Neural cell (in vitro differentiated cells): ENCODE results near the gene ANKMY1. TPM values are rescaled to one million over a fixed set of nuclear protein-coding genes. Genes with fewer than 3 reads are reported as not detected.
A peak's percentile ranks its signal among the peaks of the same experiment; 100 is the strongest.

Source experiments
- H2AFZ ChIP-seq: fragments of 200-600, 300-800 bp; sonication (generic), shearing (Covaris generic); 2 replicates; pipeline ENCODE4 v1.6.0; 2014; ENCODE audit warnings: low read depth, mild to moderate bottlenecking, antibody characterized with exemption, low read length, moderate library complexity
- H3F3A ChIP-seq: fragments of 200-600 bp; shearing (Covaris generic); 2 replicates; pipeline ENCODE4 v1.6.1; 2016; ENCODE audit warnings: mild to moderate bottlenecking, moderate library complexity, mixed read lengths, antibody characterized with exemption, low read length; ENCODE audit not compliant: insufficient read depth, poor library complexity, severe bottlenecking
- H3K27ac ChIP-seq: fragments of 200-600, 300-800 bp; sonication (generic), shearing (Covaris generic); 2 replicates; pipeline ENCODE4 v1.5.1; 2014; ENCODE audit warnings: mild to moderate bottlenecking, low read length, moderate library complexity
- H3K27me3 ChIP-seq: fragments of 300-800, 200-600 bp; sonication (generic), shearing (Covaris generic); 2 replicates; pipeline ENCODE4 v1.6.0; 2014; ENCODE audit warnings: mild to moderate bottlenecking, low read depth, low read length, moderate library complexity; ENCODE audit not compliant: insufficient read depth
- H3K36me3 ChIP-seq: fragments of 300-800, 200-600 bp; sonication (generic), shearing (Covaris generic); 2 replicates; pipeline ENCODE4 v1.5.1; 2014; ENCODE audit warnings: mild to moderate bottlenecking, antibody characterized with exemption, low read length, moderate library complexity; ENCODE audit not compliant: insufficient read depth
- H3K4me2 ChIP-seq: fragments of 300-800, 200-600 bp; sonication (generic), shearing (Covaris generic); 2 replicates; pipeline ENCODE4 v1.6.0; 2014; ENCODE audit warnings: mild to moderate bottlenecking, low read length
- H3K4me3 ChIP-seq: fragments of 300-800, 200-600 bp; sonication (generic), shearing (Covaris generic); 2 replicates; pipeline ENCODE4 v1.5.1; 2014; ENCODE audit warnings: mild to moderate bottlenecking, low read length, moderate library complexity
- H3K79me2 ChIP-seq: fragments of 200-600 bp; shearing (Covaris generic); replicated peaks from 2 replicates; pipeline ENCODE4 v1.6.0; 2014; ENCODE audit warnings: mild to moderate bottlenecking, low read length, moderate library complexity; ENCODE audit not compliant: insufficient read depth
- H3K9ac ChIP-seq: fragments of 300-800, 200-600 bp; sonication (generic), shearing (Covaris generic); 2 replicates; pipeline ENCODE4 v1.6.1; 2016; ENCODE audit warnings: mild to moderate bottlenecking, low read length, mixed read lengths
- H3K9me2 ChIP-seq: fragments of 200-600 bp; shearing (Covaris generic); 2 replicates; pipeline ENCODE4 v1.6.1; 2016; ENCODE audit warnings: mild to moderate bottlenecking, low read length, mixed read lengths; ENCODE audit not compliant: insufficient read depth
- H3K9me3 ChIP-seq: fragments of 200-600, 300-800 bp; sonication (generic), shearing (Covaris generic); 2 replicates; pipeline ENCODE4 v1.6.1; 2016; ENCODE audit warnings: mild to moderate bottlenecking, mixed run types, low read length, moderate library complexity, mixed read lengths
- H4K20me1 ChIP-seq: fragments of 200-600 bp; shearing (Covaris generic); 2 replicates; pipeline ENCODE4 v1.6.1; 2016; ENCODE audit warnings: mild to moderate bottlenecking, mixed run types; ENCODE audit not compliant: insufficient read depth
- EP300 ChIP-seq: fragments of 450-650 bp; conservative IDR thresholded peaks from 2 replicates; pipeline ENCODE4 v1.6.1; 2014; ENCODE audit warnings: antibody characterized with exemption, mild to moderate bottlenecking, moderate library complexity; ENCODE audit not compliant: poor library complexity, severe bottlenecking
- EZH2 ChIP-seq: fragments of 200-600, 300-800 bp; shearing (Covaris generic), sonication (generic); IDR thresholded peaks from 2 replicates; pipeline ENCODE4 v1.6.1; 2014; ENCODE audit warnings: antibody characterized with exemption, low read length, borderline replicate concordance, mild to moderate bottlenecking; ENCODE audit not compliant: insufficient read depth, poor library complexity, severe bottlenecking
- MXI1 ChIP-seq: fragments of 450-650 bp; conservative IDR thresholded peaks from 2 replicates; pipeline ENCODE4 v1.6.1; 2014; ENCODE audit warnings: antibody characterized with exemption, mild to moderate bottlenecking; ENCODE audit not compliant: poor library complexity, severe bottlenecking
- POLR2AphosphoS5 ChIP-seq: IDR thresholded peaks from 2 replicates; pipeline ENCODE4 v1.6.1; 2012
- RAD21 ChIP-seq: fragments of 450-650 bp; conservative IDR thresholded peaks from 2 replicates; pipeline ENCODE4 v1.6.1; 2014; ENCODE audit warnings: antibody characterized with exemption, mild to moderate bottlenecking, moderate library complexity
- SMC3 ChIP-seq: fragments of 450-650 bp; conservative IDR thresholded peaks from 2 replicates; pipeline ENCODE4 v1.6.1; 2014; ENCODE audit warnings: antibody characterized with exemption, mild to moderate bottlenecking, moderate library complexity; ENCODE audit not compliant: poor library complexity
- TAF1 ChIP-seq: IDR thresholded peaks from 2 replicates; pipeline ENCODE4 v1.6.1; 2012; ENCODE audit warnings: low read depth
- polyA plus RNA-seq: library from polyadenylated mRNA; depleted of rRNA; stranded (reverse); fragments of >200 nt; gene quantifications from 2 replicates; pipeline ENCODE4 v1.2.3, GENCODE V29; 2014
- TF ChIP-seq, protein P1 (sequence below): fragments of 450-650 bp; IDR thresholded peaks from 2 replicates; pipeline ENCODE4 v1.5.1; 2014; ENCODE audit warnings: antibody characterized with exemption, mild to moderate bottlenecking, moderate library complexity; ENCODE audit not compliant: poor library complexity, severe bottlenecking
- TF ChIP-seq, protein P2 (sequence below): IDR thresholded peaks from 2 replicates; pipeline ENCODE4 v1.6.1; 2012; ENCODE audit warnings: borderline replicate concordance

The ANKMY1 gene
- polyA plus RNA-seq, 1 donor from 2014 or later = 6.6 TPM

DNA sequence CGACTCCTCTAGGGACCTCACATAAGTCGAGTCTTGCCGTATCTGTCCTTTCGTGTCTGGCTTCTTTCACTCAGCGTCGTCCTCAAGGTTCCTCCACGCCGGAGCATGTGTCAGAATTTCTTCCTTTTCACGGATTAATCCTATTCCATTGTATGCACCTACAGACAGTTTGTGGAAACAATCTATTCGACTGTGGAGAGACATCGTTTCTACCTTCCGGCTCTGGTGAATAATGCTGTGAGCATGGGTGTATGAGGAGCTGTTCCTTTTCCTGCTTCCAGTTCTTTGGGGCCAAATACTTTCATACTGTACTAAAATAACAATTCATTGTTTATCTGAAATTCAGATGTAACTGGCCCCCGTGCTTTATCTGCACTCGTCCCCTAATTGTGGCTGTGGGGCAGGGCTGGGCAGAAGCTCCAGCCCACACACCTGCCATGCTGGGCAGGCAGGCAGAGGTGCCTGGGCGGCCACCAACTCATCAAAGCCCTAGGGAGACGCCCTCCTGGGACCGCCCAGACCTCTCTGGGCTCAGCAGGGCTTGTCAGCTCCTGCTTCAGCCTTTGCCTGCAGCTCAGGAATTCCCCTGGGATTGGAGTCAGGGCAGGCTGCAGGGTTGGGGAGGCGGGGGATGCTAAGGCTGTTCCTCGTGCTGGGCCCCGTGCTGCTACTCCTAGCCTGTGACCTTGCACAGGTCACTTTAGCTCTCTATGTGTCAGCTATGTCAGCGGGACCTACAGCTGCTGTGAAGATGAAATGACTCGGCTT, 107.8 kb downstream of the ANKMY1 start:
- TF ChIP-seq EZH2 = no peak
- no peak for TF ChIP-seq TAF1
- TF ChIP-seq EP300 = no peak
- TF ChIP-seq, protein P1, sequence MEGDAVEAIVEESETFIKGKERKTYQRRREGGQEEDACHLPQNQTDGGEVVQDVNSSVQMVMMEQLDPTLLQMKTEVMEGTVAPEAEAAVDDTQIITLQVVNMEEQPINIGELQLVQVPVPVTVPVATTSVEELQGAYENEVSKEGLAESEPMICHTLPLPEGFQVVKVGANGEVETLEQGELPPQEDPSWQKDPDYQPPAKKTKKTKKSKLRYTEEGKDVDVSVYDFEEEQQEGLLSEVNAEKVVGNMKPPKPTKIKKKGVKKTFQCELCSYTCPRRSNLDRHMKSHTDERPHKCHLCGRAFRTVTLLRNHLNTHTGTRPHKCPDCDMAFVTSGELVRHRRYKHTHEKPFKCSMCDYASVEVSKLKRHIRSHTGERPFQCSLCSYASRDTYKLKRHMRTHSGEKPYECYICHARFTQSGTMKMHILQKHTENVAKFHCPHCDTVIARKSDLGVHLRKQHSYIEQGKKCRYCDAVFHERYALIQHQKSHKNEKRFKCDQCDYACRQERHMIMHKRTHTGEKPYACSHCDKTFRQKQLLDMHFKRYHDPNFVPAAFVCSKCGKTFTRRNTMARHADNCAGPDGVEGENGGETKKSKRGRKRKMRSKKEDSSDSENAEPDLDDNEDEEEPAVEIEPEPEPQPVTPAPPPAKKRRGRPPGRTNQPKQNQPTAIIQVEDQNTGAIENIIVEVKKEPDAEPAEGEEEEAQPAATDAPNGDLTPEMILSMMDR = no peak
- no peak for TF ChIP-seq POLR2AphosphoS5
- TF ChIP-seq, protein P2, sequence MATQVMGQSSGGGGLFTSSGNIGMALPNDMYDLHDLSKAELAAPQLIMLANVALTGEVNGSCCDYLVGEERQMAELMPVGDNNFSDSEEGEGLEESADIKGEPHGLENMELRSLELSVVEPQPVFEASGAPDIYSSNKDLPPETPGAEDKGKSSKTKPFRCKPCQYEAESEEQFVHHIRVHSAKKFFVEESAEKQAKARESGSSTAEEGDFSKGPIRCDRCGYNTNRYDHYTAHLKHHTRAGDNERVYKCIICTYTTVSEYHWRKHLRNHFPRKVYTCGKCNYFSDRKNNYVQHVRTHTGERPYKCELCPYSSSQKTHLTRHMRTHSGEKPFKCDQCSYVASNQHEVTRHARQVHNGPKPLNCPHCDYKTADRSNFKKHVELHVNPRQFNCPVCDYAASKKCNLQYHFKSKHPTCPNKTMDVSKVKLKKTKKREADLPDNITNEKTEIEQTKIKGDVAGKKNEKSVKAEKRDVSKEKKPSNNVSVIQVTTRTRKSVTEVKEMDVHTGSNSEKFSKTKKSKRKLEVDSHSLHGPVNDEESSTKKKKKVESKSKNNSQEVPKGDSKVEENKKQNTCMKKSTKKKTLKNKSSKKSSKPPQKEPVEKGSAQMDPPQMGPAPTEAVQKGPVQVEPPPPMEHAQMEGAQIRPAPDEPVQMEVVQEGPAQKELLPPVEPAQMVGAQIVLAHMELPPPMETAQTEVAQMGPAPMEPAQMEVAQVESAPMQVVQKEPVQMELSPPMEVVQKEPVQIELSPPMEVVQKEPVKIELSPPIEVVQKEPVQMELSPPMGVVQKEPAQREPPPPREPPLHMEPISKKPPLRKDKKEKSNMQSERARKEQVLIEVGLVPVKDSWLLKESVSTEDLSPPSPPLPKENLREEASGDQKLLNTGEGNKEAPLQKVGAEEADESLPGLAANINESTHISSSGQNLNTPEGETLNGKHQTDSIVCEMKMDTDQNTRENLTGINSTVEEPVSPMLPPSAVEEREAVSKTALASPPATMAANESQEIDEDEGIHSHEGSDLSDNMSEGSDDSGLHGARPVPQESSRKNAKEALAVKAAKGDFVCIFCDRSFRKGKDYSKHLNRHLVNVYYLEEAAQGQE = no peak
- TF ChIP-seq MXI1 = no peak
- TF ChIP-seq SMC3 = no peak
- TF ChIP-seq RAD21 = no peak
- Histone ChIP-seq H3K4me2 (no peak overlapping the region), H3K9me2 (no peaks in the 10 kb centered on the region), H3K4me3 (peak overlapping the region; percentile 34), H3F3A (no peaks in the 10 kb centered on the region), H3K36me3 (no peaks in the 10 kb centered on the region), H4K20me1 (no peaks in the 10 kb centered on the region), H3K79me2 (peaks cover 53% of the 10 kb centered on the region), H3K9me3 (no peaks in the 10 kb centered on the region), H3K9ac (peak overlapping the region; percentile 12), H3K27me3 (no peaks in the 10 kb centered on the region), H2AFZ (no peak overlapping the region), H3K27ac (peak overlapping the region; percentile 28)

DNA sequence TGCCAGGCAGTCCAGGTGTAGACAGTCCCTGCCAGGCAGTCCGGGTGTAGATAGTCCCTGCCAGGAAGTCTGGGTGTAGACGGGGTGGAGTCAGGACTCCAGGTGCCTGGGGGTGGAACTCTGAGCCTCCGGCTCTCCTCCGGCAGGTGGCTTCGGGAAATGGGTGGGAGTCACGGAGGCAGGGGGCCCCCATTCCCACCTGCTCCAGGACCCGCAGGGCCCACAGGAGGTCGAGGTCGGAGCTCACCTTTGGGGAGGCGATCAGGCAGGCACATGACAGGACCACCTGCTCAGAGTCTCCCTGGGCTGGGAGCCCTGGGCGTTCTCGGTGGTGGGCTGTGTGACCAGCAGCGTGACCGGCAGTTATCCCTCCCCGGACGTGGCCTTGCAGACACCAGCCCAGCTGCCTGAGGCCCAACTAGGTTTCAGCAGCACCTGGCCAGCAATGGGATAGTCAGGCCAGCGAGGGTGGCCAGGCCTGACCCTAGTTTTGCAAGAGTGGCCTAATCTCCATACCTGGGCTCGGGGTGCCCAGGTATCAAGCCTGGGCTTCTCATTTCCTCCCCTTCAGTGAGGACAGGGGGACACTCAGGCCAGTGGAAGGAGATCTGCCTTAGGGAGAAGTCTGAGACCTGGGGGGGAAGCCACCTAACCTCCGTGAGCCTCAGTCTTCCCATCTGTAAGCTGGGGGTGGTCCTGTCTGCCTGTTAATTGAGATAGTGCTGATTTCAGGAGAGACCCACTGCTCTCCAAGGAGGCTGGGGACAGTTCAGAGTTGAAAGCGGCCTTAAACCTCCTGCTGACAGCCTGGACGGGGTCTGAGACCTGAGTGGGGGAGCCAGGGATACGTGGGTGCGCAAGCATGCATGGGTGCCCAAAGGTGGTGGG, 109.2 kb downstream of the ANKMY1 start:
- Histone ChIP-seq H3K9ac (no peak overlapping the region), H2AFZ (no peak overlapping the region), H3K9me3 (no peaks in the 10 kb centered on the region), H3K79me2 (peaks cover 41% of the 10 kb centered on the region), H3K27me3 (no peaks in the 10 kb centered on the region), H3K4me2 (no peak overlapping the region), H3K27ac (no peak overlapping the region), H3K4me3 (no peak overlapping the region), H3K9me2 (no peaks in the 10 kb centered on the region), H4K20me1 (no peaks in the 10 kb centered on the region), H3F3A (no peaks in the 10 kb centered on the region), H3K36me3 (no peaks in the 10 kb centered on the region)
- TF ChIP-seq POLR2AphosphoS5 = no peak
- no peak for TF ChIP-seq MXI1
- TF ChIP-seq RAD21 = no peak
- TF ChIP-seq, protein P1 = no peak
- TF ChIP-seq TAF1 = no peak
- no peak for TF ChIP-seq EZH2
- TF ChIP-seq SMC3 = no peak
- TF ChIP-seq EP300 = no peak
- TF ChIP-seq, protein P2 = no peak
